Neural cell (in vitro differentiated cells): ENCODE data around the gene LIG4.

Experiments used
- EZH2 ChIP-seq: fragments of 200-600, 300-800 bp; shearing (Covaris generic), sonication (generic); IDR thresholded peaks from 2 replicates; pipeline ENCODE4 v1.6.1; 2014; ENCODE audit warnings: antibody characterized with exemption, low read length, borderline replicate concordance, mild to moderate bottlenecking; ENCODE audit not compliant: insufficient read depth, poor library complexity, severe bottlenecking
- POLR2AphosphoS5 ChIP-seq: IDR thresholded peaks from 2 replicates; pipeline ENCODE4 v1.6.1; 2012
- RAD21 ChIP-seq: fragments of 450-650 bp; conservative IDR thresholded peaks from 2 replicates; pipeline ENCODE4 v1.6.1; 2014; ENCODE audit warnings: antibody characterized with exemption, mild to moderate bottlenecking, moderate library complexity
- TAF1 ChIP-seq: IDR thresholded peaks from 2 replicates; pipeline ENCODE4 v1.6.1; 2012; ENCODE audit warnings: low read depth
- TF ChIP-seq, protein P1 (sequence below): fragments of 450-650 bp; IDR thresholded peaks from 2 replicates; pipeline ENCODE4 v1.5.1; 2014; ENCODE audit warnings: antibody characterized with exemption, mild to moderate bottlenecking, moderate library complexity; ENCODE audit not compliant: poor library complexity, severe bottlenecking
- TF ChIP-seq, protein P2 (sequence below): IDR thresholded peaks from 2 replicates; pipeline ENCODE4 v1.6.1; 2012; ENCODE audit warnings: borderline replicate concordance

DNA sequence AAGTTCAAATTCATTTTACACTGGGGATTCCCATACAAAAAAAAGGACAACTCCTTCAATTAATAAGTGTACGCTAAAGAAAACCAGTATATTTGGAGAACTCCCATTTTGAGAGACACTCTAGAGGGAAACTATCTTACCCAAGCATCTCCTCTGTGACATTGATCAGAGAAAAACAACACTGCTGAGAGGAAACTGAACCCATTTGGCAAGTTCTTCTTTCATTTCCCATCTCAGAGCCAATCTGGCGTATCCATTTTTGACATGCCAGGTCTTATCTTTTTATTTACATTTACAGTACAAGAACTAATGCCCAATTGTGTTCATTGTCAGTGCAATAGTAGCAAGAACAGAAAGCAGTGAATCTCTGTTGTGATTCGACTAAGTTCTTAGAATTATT lies 30.1 kb downstream of the LIG4 start:
- TF ChIP-seq, protein P1, sequence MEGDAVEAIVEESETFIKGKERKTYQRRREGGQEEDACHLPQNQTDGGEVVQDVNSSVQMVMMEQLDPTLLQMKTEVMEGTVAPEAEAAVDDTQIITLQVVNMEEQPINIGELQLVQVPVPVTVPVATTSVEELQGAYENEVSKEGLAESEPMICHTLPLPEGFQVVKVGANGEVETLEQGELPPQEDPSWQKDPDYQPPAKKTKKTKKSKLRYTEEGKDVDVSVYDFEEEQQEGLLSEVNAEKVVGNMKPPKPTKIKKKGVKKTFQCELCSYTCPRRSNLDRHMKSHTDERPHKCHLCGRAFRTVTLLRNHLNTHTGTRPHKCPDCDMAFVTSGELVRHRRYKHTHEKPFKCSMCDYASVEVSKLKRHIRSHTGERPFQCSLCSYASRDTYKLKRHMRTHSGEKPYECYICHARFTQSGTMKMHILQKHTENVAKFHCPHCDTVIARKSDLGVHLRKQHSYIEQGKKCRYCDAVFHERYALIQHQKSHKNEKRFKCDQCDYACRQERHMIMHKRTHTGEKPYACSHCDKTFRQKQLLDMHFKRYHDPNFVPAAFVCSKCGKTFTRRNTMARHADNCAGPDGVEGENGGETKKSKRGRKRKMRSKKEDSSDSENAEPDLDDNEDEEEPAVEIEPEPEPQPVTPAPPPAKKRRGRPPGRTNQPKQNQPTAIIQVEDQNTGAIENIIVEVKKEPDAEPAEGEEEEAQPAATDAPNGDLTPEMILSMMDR, result no peak
- TF ChIP-seq, protein P2, sequence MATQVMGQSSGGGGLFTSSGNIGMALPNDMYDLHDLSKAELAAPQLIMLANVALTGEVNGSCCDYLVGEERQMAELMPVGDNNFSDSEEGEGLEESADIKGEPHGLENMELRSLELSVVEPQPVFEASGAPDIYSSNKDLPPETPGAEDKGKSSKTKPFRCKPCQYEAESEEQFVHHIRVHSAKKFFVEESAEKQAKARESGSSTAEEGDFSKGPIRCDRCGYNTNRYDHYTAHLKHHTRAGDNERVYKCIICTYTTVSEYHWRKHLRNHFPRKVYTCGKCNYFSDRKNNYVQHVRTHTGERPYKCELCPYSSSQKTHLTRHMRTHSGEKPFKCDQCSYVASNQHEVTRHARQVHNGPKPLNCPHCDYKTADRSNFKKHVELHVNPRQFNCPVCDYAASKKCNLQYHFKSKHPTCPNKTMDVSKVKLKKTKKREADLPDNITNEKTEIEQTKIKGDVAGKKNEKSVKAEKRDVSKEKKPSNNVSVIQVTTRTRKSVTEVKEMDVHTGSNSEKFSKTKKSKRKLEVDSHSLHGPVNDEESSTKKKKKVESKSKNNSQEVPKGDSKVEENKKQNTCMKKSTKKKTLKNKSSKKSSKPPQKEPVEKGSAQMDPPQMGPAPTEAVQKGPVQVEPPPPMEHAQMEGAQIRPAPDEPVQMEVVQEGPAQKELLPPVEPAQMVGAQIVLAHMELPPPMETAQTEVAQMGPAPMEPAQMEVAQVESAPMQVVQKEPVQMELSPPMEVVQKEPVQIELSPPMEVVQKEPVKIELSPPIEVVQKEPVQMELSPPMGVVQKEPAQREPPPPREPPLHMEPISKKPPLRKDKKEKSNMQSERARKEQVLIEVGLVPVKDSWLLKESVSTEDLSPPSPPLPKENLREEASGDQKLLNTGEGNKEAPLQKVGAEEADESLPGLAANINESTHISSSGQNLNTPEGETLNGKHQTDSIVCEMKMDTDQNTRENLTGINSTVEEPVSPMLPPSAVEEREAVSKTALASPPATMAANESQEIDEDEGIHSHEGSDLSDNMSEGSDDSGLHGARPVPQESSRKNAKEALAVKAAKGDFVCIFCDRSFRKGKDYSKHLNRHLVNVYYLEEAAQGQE, result no peak
- TF ChIP-seq EZH2 (no peak), TAF1 (no peak), POLR2AphosphoS5 (no peak), RAD21 (no peak)
